ENCODE measurements around the gene IGFBPL1.

DNA sequence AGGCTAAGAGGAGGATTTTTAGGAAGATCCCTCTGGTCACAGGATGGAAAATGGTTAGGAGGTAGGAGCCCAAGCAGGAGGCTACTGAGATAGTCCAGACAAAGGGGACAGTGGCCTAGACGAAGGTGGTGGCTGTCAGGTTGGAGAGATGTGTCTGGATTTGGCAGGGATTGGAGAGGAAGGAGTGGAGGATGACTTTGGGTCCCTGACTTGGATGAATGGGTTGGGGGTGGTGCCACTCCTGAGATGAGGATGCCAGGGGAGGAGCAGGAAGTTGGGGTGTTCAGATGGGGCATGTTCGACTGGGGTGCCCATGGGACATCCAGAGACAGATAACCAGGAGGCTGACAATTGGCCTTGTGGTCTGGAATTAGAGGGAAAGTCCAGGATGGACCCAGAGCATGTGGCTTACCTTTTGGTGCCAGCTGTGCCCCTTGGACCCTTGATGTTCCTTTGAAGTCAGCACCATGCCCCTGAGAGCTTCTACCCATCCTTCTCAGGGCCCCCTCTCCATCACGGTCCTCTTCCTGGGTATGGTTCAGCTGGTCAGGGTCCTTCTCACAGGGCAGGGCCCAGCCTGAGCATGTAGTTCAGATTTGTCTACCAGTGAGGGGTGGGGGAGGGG lies 15.1 kb upstream of the IGFBPL1 start:
- no peak for TF ChIP-seq POLR2A (IDR thresholded peaks at IDR 0.05)
- TF ChIP-seq, protein P1, sequence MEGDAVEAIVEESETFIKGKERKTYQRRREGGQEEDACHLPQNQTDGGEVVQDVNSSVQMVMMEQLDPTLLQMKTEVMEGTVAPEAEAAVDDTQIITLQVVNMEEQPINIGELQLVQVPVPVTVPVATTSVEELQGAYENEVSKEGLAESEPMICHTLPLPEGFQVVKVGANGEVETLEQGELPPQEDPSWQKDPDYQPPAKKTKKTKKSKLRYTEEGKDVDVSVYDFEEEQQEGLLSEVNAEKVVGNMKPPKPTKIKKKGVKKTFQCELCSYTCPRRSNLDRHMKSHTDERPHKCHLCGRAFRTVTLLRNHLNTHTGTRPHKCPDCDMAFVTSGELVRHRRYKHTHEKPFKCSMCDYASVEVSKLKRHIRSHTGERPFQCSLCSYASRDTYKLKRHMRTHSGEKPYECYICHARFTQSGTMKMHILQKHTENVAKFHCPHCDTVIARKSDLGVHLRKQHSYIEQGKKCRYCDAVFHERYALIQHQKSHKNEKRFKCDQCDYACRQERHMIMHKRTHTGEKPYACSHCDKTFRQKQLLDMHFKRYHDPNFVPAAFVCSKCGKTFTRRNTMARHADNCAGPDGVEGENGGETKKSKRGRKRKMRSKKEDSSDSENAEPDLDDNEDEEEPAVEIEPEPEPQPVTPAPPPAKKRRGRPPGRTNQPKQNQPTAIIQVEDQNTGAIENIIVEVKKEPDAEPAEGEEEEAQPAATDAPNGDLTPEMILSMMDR (IDR thresholded peaks at IDR 0.05), result no peak
